ENCODE data around the gene SESN2. TPM values are rescaled to one million over a fixed set of nuclear protein-coding genes. Genes with fewer than 3 reads are reported as not detected.
"Not testable (repeated sequence)": the region's sequence is repeated elsewhere in the genome, so short reads cannot be mapped to it uniquely, and the experiment has no call there.

SESN2 gene
- total RNA-seq, 4 donors from 2014 or later: 25.1 to 44.5 (median 30.5) TPM

DNA sequence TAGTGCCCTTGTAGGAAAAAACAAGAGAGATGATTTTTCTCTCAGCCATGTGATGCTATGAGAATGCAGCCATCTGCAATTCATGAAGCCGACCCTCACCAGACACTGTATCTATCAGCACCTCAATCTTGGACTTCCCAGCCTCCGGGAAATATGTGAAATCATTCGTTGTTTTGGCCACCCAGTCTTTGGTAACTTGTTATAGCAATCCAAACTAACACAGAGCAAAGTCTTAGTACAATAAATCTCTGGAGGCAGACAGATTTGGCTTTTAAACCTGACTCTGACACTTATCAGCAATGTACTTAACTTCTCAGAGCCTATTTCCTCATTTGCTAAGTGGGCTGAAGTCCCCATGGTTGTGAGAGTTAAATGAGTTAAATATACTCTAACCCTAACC, 64.4 kb downstream of the SESN2 start:
- intact Hi-C loops (cut with DNase I; ENCODE audit: low total_unique reads) (loop anchor here (10.0 kb wide), 1 partner anchor 69 kb away; the partner anchor contains the start of gene SESN2), in situ Hi-C loops (cut with MboI; ENCODE audit: low pct_ligation_motif_present in 1 of 4, low pct_unique_long_range_greater_than_20kb in 1 of 4, low sequenced_read_pairs in 3 of 4) (loop anchor here in 2 of 4 donors (10.0 kb wide), 1 partner anchor 69 kb away; the partner anchor contains the start of gene SESN2 (in 2 of the 2))
- 23 to 44% methylated on average over 3 of the region's 3 CpGs for WGBS, 2 donors (ENCODE audit: low coverage in 1 of 2)
- Histone ChIP-seq H3K27me3 (no peaks in the 10 kb centered on the region), H3K36me3 (no peaks in the 10 kb centered on the region), H3K9me3 (no peaks in the 10 kb centered on the region), H3K4me3 (no peak overlapping the region), H3K4me1 (peaks cover 4 to 69% (median 39%) of the 10 kb centered on the region in 4 donors), H3K27ac (peak overlapping the region; percentile 76 to 86 (median 84))
- no peak for DNase-seq
- TF ChIP-seq EP300 (IDR thresholded peaks at IDR 0.05; ENCODE audit: low read depth): no peak
- peak in 1 of 3 donors; percentile 8 for TF ChIP-seq POLR2AphosphoS5 (IDR thresholded peaks at IDR 0.05)
- TF ChIP-seq, protein P1, sequence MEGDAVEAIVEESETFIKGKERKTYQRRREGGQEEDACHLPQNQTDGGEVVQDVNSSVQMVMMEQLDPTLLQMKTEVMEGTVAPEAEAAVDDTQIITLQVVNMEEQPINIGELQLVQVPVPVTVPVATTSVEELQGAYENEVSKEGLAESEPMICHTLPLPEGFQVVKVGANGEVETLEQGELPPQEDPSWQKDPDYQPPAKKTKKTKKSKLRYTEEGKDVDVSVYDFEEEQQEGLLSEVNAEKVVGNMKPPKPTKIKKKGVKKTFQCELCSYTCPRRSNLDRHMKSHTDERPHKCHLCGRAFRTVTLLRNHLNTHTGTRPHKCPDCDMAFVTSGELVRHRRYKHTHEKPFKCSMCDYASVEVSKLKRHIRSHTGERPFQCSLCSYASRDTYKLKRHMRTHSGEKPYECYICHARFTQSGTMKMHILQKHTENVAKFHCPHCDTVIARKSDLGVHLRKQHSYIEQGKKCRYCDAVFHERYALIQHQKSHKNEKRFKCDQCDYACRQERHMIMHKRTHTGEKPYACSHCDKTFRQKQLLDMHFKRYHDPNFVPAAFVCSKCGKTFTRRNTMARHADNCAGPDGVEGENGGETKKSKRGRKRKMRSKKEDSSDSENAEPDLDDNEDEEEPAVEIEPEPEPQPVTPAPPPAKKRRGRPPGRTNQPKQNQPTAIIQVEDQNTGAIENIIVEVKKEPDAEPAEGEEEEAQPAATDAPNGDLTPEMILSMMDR (IDR thresholded peaks at IDR 0.05): no peak

DNA sequence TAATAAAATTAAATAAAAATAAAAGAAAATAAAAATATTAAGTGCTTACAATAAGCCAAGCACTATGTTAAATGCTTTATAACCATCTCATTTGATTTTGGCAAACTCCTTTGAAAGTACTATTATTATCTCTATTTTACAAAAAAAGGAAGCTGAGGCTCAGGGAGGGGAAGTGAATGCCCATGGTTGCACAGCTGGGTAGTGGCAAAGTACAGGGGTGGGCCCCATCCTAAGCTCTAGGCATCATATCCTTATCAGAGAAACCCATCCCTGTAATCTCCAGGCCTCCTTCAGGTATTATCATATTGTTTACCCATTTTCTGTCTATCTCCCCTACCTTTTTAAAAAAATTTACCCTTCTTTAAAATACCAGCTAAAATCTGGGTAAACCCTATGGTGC, 67.2 kb downstream of the SESN2 start:
- Histone ChIP-seq H3K27me3 (no peaks in the 10 kb centered on the region), H3K9me3 (no peaks in the 10 kb centered on the region), H3K4me3 (no peak overlapping the region), H3K4me1 (peaks cover 7 to 69% (median 42%) of the 10 kb centered on the region in 4 donors), H3K36me3 (peaks cover 0 to 5% (median under 1%) of the 10 kb centered on the region in 4 donors), H3K27ac (peak overlapping the region; percentile 85 to 97 (median 92))
- TF ChIP-seq, protein P1 (IDR thresholded peaks at IDR 0.05): no peak
- no peak for TF ChIP-seq EP300 (IDR thresholded peaks at IDR 0.05; ENCODE audit: low read depth)
- no peak for TF ChIP-seq POLR2AphosphoS5 (IDR thresholded peaks at IDR 0.05)
- TF ChIP-seq POLR2A (IDR thresholded peaks at IDR 0.05): no peak
- intact Hi-C loops (cut with DNase I; ENCODE audit: low total_unique reads): loop anchor here (10.0 kb wide), 1 partner anchor 72 kb away; the partner anchor contains the start of gene SESN2
- in situ Hi-C loops (cut with MboI; ENCODE audit: low pct_ligation_motif_present in 1 of 4, low pct_unique_long_range_greater_than_20kb in 1 of 4, low sequenced_read_pairs in 3 of 4): loop anchor here in 2 of 4 donors (10.0 kb wide), 1 partner anchor 72 kb away; the partner anchor contains the start of gene SESN2 (in 2 of the 2)
- DNase-seq: no peak

GRCh38 chr1:28326984-28327383, 67.7 kb downstream of the SESN2 start:
- Histone ChIP-seq H3K36me3 (peaks cover 0 to 10% (median 2%) of the 10 kb centered on the region in 4 donors), H3K27me3 (no peaks in the 10 kb centered on the region), H3K4me3 (no peak overlapping the region), H3K4me1 (peaks cover 7 to 65% (median 42%) of the 10 kb centered on the region in 4 donors), H3K9me3 (no peaks in the 10 kb centered on the region), H3K27ac (peak overlapping the region; percentile 85 to 97 (median 92))
- in situ Hi-C loops (cut with MboI; ENCODE audit: low pct_ligation_motif_present in 1 of 4, low pct_unique_long_range_greater_than_20kb in 1 of 4, low sequenced_read_pairs in 3 of 4): loop anchor here in 2 of 4 donors (10.0 kb wide), 1 partner anchor 72 kb away; the partner anchor contains the start of gene SESN2 (in 2 of the 2)
- TF ChIP-seq, protein P1 (IDR thresholded peaks at IDR 0.05): no peak
- TF ChIP-seq EP300 (IDR thresholded peaks at IDR 0.05; ENCODE audit: low read depth) (no peak), POLR2A (IDR thresholded peaks at IDR 0.05) (no peak), POLR2AphosphoS5 (IDR thresholded peaks at IDR 0.05) (no peak)
- DNase-seq: no peak
- intact Hi-C loops (cut with DNase I; ENCODE audit: low total_unique reads): loop anchor here (10.0 kb wide), 1 partner anchor 72 kb away; the partner anchor contains the start of gene SESN2
- WGBS, 2 donors (ENCODE audit: low coverage in 1 of 2): 81 to 87% methylated on average over 3 of the region's 3 CpGs

DNA sequence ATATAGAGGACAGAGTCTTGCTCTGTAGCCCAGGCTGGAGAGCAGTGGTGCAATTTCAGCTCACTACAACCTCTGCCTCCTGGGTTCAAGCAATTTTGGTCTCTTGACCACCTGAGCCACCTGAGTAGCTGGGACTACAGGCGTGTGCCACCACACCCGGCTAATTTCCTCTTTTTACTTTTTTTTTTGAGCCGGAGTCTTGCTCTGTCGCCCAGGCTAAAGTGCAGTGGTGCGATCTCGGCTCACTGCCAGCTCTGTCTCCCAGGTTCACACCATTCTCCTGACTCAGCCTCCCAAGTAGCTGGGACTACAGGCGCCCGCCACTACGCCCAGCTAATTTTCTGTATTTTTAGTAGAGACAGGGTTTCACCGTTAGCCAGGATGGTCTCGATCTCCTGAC, 68.1 kb downstream of the SESN2 start:
- Histone ChIP-seq H3K27ac (peak overlapping the region; percentile 85 to 97 (median 92)), H3K36me3 (peaks cover 0 to 14% (median 4%) of the 10 kb centered on the region in 4 donors), H3K4me1 (peaks cover 7 to 65% (median 42%) of the 10 kb centered on the region in 4 donors)
- DNase-seq: peak; percentile 79
- intact Hi-C loops (cut with DNase I; ENCODE audit: low total_unique reads): loop anchor here (10.0 kb wide), 1 partner anchor 73 kb away; the partner anchor contains the start of gene SESN2
- H3K4me3 ChIP-seq, H3K9me3 ChIP-seq, H3K27me3 ChIP-seq: not testable (repeated sequence)
- 64 to 75% methylated on average over 3 to 11 of the region's 11 CpGs for WGBS, 2 donors (ENCODE audit: low coverage in 1 of 2)
- in situ Hi-C loops (cut with MboI; ENCODE audit: low pct_ligation_motif_present in 1 of 4, low pct_unique_long_range_greater_than_20kb in 1 of 4, low sequenced_read_pairs in 3 of 4): loop anchor here in 2 of 4 donors (10.0 kb wide), 1 partner anchor 73 kb away; the partner anchor contains the start of gene SESN2 (in 2 of the 2)
